Stomach (tissue), 9 donors: ENCODE results near the gene MS4A4E. TPM values are rescaled to one million over a fixed set of nuclear protein-coding genes. Genes with fewer than 3 reads are reported as not detected.

ENCODE experiments used
- DNase-seq, 2 donors: peaks; one replicate each; pipeline versions ENCODE4 v3.0.0 to v3.0.0-alpha.2; 2013 to 2019
- H3K27ac ChIP-seq, 5 donors: fragments of 200-600 bp in 4 of 5; sonication (generic) in 4 of 5; one replicate each; pipeline ENCODE4 v1.5.1; 2013 to 2019; ENCODE audit warnings: mild to moderate bottlenecking in 1 of 5, moderate library complexity in 1 of 5
- H3K27me3 ChIP-seq, 3 donors: fragments of 200-600 bp; sonication (generic); one replicate each; pipeline ENCODE4 v1.5.1; 2017 to 2019; ENCODE audit warnings: mixed run types in 1 of 3
- H3K36me3 ChIP-seq, 4 donors: fragments of 200-600 bp; sonication (generic); 1 replicate in 3 of 4; 2 replicates in 1 of 4; pipeline ENCODE4 v1.5.1; 2016 to 2019
- H3K4me1 ChIP-seq, 4 donors: fragments of 200-600 bp; sonication (generic); one replicate each; pipeline ENCODE4 v1.5.1; 2016 to 2019
- H3K4me3 ChIP-seq, 4 donors: fragments of 200-600 bp; sonication (generic) in 3 of 4; one replicate each; pipeline ENCODE4 v1.5.1; 2016 to 2019; ENCODE audit warnings: mild to moderate bottlenecking in 1 of 4
- H3K9me3 ChIP-seq, 4 donors: fragments of 200-600 bp; sonication (generic); one replicate each; pipeline ENCODE4 v1.5.1; 2016 to 2019
- EP300 ChIP-seq: sonication (generic); formaldehyde crosslinking; IDR thresholded peaks from one replicate; pipeline ENCODE4 v1.6.1; 2017; ENCODE audit warnings: antibody characterized with exemption
- POLR2A ChIP-seq, 4 donors: fragments of 450-650 bp; IDR thresholded peaks; one replicate each; pipeline ENCODE4 v1.6.1; 2016; ENCODE audit warnings: antibody characterized with exemption in 4 of 4, control low read depth in 2 of 4, mild to moderate bottlenecking in 1 of 4, moderate library complexity in 1 of 4
- POLR2AphosphoS5 ChIP-seq, 3 donors: sonication (generic); formaldehyde crosslinking; IDR thresholded peaks; one replicate each; pipeline ENCODE4 v1.6.1; 2016; ENCODE audit warnings: antibody characterized with exemption in 3 of 3
- WGBS, 5 donors: extraction: QIAGEN DNeasy Blood & Tissue Kit in 3 of 5; methylation state at CpG; one replicate each; pipeline versions ENCODE4 v1.1.5 to v1.1.7; 2013 to 2018; 5-methylcytosine and 5-hydroxymethylcytosine counted together
- intact Hi-C: fragments of 100-400 bp; cut with DNase I; formaldehyde crosslinking; loops from one replicate; pipeline ENCODE4 v1.15.1; 2023; ENCODE audit warnings: low total_unique reads
- polyA plus RNA-seq, 3 donors: library from polyadenylated mRNA; stranded (reverse); fragments of 200-250 nt; gene quantifications; one replicate each; pipeline ENCODE4 v1.2.3, GENCODE V29; 2013
- total RNA-seq, 5 donors: library from RNA; depleted of rRNA; stranded (reverse); fragments of >200 nt; gene quantifications; one replicate each; pipeline versions ENCODE4 v1.1.0 to v1.2.3, GENCODE V29; 2014 to 2016
- TF ChIP-seq, protein P1 (sequence below), 7 experiments: fragments of 450-650 bp in 4 of 7; fragments of 200-600 bp in 3 of 7; sonication (generic) in 3 of 7; IDR thresholded peaks; one replicate each; pipeline ENCODE4 v1.5.1; 2016 to 2019; ENCODE audit warnings: antibody characterized with exemption in 7 of 7, control low read depth in 2 of 7, mild to moderate bottlenecking in 1 of 7
- donor health status: healthy with polysubstance abuse.
- donor health status: Bipolar disorder and iron deficiency.
- donor health status: healthy.

MS4A4E gene
- total and polyA plus RNA-seq, 8 donors = 0.25 to 16.2 (median 1.8) TPM; not detected in 2

GRCh38 chr11:60175860-60176275 is 67.1 kb downstream of the MS4A4E start:
- no peaks in the 10 kb centered on the region for H3K4me1 ChIP-seq
- H3K36me3 ChIP-seq = no peaks in the 10 kb centered on the region
- H3K27ac ChIP-seq = no peak overlapping the region
- no peaks in the 10 kb centered on the region for H3K9me3 ChIP-seq
- DNase-seq = no peak
- H3K4me3 ChIP-seq = no peak overlapping the region
- TF ChIP-seq, protein P1, sequence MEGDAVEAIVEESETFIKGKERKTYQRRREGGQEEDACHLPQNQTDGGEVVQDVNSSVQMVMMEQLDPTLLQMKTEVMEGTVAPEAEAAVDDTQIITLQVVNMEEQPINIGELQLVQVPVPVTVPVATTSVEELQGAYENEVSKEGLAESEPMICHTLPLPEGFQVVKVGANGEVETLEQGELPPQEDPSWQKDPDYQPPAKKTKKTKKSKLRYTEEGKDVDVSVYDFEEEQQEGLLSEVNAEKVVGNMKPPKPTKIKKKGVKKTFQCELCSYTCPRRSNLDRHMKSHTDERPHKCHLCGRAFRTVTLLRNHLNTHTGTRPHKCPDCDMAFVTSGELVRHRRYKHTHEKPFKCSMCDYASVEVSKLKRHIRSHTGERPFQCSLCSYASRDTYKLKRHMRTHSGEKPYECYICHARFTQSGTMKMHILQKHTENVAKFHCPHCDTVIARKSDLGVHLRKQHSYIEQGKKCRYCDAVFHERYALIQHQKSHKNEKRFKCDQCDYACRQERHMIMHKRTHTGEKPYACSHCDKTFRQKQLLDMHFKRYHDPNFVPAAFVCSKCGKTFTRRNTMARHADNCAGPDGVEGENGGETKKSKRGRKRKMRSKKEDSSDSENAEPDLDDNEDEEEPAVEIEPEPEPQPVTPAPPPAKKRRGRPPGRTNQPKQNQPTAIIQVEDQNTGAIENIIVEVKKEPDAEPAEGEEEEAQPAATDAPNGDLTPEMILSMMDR (IDR thresholded peaks at IDR 0.05) = no peak
- no peak for TF ChIP-seq EP300
- TF ChIP-seq POLR2AphosphoS5 (IDR thresholded peaks at IDR 0.05) = no peak
- no peak for TF ChIP-seq POLR2A (IDR thresholded peaks at IDR 0.05)
- no peaks in the 10 kb centered on the region for H3K27me3 ChIP-seq
- WGBS, 5 donors = 82 to 94% (median 84%) methylated on average over 5 of the region's 5 CpGs
- intact Hi-C loops = no loop called here

DNA sequence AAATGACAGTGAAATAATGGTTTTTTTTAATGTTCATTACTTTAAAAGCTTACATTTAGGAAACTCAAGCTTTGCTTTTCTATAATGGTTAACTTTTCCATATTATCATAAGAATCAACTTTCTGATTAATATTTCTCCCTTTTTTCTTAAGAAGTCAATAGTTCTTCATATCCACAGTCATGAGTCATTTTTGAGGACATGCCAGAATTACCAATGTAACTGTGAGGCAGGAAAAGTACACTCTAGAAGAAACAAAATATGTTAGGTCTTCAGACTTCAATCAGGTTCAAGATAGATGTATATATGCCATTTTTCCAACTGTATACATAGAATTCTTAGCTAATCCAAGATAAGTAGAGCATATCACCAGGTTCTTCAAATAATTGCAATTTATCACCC is 70.9 kb downstream of the MS4A4E start:
- Histone ChIP-seq H3K9me3 (peaks cover 0 to 11% (median 4%) of the 10 kb centered on the region in 4 donors), H3K27ac (no peak overlapping the region), H3K36me3 (no peaks in the 10 kb centered on the region), H3K27me3 (no peaks in the 10 kb centered on the region), H3K4me1 (no peaks in the 10 kb centered on the region), H3K4me3 (no peak overlapping the region)
- intact Hi-C loops = no loop called here
- DNase-seq = no peak
- TF ChIP-seq POLR2A (IDR thresholded peaks at IDR 0.05) (no peak), EP300 (no peak), POLR2AphosphoS5 (IDR thresholded peaks at IDR 0.05) (no peak)
- TF ChIP-seq, protein P1 (IDR thresholded peaks at IDR 0.05) = no peak

- H3K27me3 ChIP-seq = no peaks in the 10 kb centered on the region
- H3K9me3 ChIP-seq = peaks cover 0 to 11% (median 4%) of the 10 kb centered on the region in 4 donors
- TF ChIP-seq POLR2AphosphoS5 (IDR thresholded peaks at IDR 0.05) = no peak
- TF ChIP-seq, protein P1 (IDR thresholded peaks at IDR 0.05) = no peak
- no peak for TF ChIP-seq EP300
- TF ChIP-seq POLR2A (IDR thresholded peaks at IDR 0.05) = no peak
- 87 to 97% (median 90%) methylated on average over 1 of the region's 1 CpG for WGBS, 5 donors
- DNase-seq = no peak
- H3K27ac ChIP-seq = no peak overlapping the region
- H3K4me3 ChIP-seq = no peak overlapping the region
- no peaks in the 10 kb centered on the region for H3K36me3 ChIP-seq
- intact Hi-C loops = no loop called here
- H3K4me1 ChIP-seq = no peaks in the 10 kb centered on the region
Measured at GRCh38 chr11:60170566-60170965, 72.4 kb downstream of the MS4A4E start.

GRCh38 chr11:60169264-60169915 is 73.5 kb downstream of the MS4A4E start:
- WGBS, 5 donors = 68 to 88% (median 82%) methylated on average over 6 of the region's 6 CpGs
- H3K9me3 ChIP-seq = peaks cover 0 to 11% (median 4%) of the 10 kb centered on the region in 4 donors
- H3K4me1 ChIP-seq = no peaks in the 10 kb centered on the region
- peak; percentile 48 to 54 for DNase-seq
- no peak overlapping the region for H3K27ac ChIP-seq
- H3K36me3 ChIP-seq = no peaks in the 10 kb centered on the region
- H3K27me3 ChIP-seq = no peaks in the 10 kb centered on the region
- intact Hi-C loops = no loop called here
- no peak for TF ChIP-seq POLR2AphosphoS5 (IDR thresholded peaks at IDR 0.05)
- TF ChIP-seq EP300 = no peak
- TF ChIP-seq, protein P1 (IDR thresholded peaks at IDR 0.05) = no peak
- TF ChIP-seq POLR2A (IDR thresholded peaks at IDR 0.05) = no peak
- no peak overlapping the region for H3K4me3 ChIP-seq
